DMS79 treated with DMSO at 0.1 percent for 48 hours (cell line): ENCODE results near the gene GPC6.

Source experiments
- DNase-seq: peaks from one replicate; lab custom pipeline; 2025; lab: John Stamatoyannopoulos, UW

The GPC6 gene

DNA sequence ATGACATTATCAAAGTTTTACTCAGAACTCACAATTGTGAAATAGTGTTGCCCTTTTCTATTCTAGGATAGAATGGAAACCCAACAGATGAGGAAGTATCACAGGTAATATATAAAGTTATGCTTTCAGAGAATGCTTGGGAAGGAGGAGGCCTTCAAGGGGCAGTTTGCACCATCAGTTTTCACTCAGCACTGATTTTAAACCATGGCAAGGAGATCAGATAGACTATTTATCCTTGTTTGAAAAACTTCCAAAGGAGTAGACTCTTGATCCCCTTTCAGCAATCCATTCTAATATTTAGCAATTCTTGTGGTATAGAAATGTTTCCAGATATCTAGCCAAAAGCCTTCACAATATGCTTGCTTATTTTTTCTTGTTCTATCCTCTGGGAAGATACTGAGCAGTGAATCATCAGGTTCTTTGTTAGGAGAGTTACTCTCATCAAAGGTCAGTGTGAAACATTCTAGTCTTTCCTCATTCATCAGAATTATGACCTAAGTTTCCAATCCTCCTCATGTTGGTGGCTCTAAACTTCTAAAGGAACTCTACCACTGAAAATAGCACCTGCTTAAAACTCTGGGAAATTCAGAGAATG, 3.8 kb downstream of the GPC6 start:
- DNase-seq, result no peak

DNA sequence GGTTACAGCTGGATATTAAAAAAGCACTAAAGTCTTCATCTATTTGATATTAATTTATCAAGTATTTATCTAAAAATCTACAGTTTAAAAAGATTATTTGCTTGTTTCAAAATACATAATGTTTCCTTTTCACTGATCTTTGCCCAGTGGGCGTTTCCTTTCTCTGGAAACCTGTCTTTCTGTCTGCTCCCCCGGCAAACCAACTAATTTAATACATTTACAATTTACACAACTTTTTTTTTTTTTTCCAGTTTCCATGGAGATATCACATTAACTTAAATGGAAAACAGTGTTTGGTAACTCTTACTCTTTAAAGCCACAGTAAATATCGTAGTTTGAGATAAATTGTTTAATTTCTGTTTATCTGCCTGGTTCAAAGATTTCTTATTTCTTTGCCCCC, 5.3 kb downstream of the GPC6 start:
- DNase-seq, result no peak

GRCh38 chr13:93233997-93234416, 7.4 kb downstream of the GPC6 start:
- DNase-seq, result no peak

DNA sequence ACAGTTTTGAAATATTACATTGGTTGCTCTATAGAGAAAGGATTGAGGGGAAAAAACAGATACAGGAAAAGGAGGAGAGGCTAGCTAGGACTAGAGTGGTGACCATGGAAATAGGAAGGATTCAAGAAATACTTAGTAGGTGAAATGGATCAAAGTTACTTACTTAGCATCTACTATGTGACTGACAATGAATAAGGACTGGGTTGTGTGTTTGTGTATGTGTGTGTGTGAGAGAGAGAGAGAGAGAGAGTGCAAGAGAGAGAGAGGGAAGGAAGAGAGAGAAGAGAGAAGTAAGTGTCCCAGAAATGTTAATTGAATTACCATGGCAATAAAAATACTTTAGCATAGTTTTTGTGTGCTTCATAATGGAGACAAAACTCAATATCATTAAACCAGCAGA, 7.9 kb downstream of the GPC6 start:
- no peak for DNase-seq

GRCh38 chr13:93235258-93236015, 8.8 kb downstream of the GPC6 start:
- DNase-seq, result no peak

DNA sequence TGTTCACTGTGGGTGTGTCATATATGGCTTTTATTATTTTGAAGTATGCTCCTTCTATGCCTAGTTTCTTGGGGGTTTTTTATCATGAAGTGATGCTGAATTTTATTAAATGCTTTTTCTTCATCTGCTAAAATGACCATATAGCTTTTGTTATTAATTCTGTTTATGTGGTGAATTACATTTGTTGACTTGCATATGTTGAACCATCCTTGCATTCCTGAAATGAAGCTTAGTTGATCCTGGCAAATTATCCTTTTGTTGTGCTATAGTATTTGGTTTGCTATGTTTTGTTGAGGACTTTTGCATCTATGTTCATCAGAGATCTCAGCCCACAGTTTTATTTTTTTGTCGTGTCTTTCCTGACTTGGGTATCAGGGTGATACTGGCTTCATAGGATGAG, 12.1 kb downstream of the GPC6 start:
- no peak for DNase-seq

GRCh38 chr13:93243375-93244063, 16.9 kb downstream of the GPC6 start:
- DNase-seq, result no peak

GRCh38 chr13:93244141-93244917, 17.7 kb downstream of the GPC6 start:
- DNase-seq, result no peak

- DNase-seq, result no peak
These were observed 18.3 kb downstream of the GPC6 start for GRCh38 chr13:93244918-93245280.

DNA sequence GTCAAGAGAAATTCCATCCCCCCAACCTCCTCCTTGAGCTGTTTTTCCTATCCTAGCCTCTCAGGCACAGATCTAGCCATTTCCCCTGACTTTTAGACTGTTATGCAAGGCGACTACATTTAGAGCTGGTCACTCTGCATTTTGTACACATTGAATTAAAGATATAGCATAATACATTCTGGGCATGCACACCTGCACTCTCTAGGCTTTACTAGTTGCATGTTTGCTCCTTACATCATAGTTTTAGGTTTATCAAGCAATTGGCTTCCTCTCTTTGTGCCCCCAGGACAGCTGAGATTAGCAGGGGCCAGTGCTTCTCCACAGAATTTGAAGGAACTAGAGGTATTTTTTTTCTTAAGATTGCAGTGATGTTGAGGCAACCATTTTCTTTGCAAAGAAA, 19.5 kb downstream of the GPC6 start:
- DNase-seq, result no peak

DNA sequence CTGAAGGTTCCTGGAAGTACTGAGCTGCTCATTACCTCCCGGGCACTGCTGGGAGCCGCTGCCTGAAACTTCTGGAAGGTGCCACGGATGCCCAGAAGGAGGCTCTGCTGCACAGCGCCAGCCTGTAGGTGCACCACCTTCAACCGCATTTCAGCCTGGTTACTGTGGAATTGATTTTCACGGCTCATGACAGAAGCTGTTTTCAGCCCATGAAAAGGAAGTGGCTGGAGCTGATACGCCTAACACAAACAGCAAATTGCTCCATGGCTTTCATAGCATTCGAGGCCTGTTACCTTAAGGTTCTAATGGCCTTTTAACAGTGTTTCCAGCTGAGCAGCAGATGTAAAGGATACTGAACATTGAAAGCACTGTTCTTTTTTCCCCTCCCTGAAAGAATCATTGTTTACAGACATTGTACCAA, 22.0 kb downstream of the GPC6 start:
- DNase-seq, result peak; percentile 23

GRCh38 chr13:93249364-93250306, 23.0 kb downstream of the GPC6 start:
- DNase-seq, result no peak

DNA sequence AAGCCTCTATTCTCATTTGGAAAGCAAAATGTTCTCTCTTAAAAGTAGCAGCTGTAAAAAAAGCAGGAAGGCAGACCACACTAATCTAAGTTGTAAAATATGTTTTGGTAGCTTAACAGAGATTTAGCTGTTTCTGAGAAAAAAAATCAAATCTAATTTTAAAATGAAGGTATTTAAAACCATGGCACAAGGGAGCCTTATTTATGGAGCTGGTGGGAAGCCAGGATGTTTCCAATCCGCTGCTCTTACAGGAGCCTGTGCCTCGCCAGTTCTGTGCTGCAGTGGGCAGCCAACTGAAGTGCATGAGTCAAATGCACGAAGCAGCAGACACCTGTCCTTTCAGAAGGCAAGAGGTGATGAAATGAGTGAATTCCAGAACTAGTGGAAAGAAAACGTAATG, 28.2 kb downstream of the GPC6 start:
- DNase-seq, result no peak

DNA sequence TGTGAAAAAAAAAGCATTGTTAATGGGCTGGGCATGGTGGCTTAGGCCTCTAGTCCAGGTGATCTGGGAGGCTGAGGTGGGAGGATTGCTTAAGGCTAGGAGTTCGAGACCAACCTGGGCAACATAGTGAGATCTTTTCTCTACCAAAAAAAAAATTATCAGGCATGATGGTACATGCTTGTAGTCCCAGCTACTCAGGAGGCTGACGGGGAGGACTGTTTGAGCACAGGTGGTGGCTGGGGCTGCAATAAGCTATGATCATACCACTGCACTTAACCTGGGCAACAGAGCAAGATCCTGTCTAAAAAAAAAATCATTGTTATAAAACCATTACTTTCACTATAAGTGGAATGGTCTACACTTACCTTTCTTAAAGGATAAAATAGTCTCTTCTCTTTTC, 30.4 kb downstream of the GPC6 start:
- DNase-seq, result no peak

DNA sequence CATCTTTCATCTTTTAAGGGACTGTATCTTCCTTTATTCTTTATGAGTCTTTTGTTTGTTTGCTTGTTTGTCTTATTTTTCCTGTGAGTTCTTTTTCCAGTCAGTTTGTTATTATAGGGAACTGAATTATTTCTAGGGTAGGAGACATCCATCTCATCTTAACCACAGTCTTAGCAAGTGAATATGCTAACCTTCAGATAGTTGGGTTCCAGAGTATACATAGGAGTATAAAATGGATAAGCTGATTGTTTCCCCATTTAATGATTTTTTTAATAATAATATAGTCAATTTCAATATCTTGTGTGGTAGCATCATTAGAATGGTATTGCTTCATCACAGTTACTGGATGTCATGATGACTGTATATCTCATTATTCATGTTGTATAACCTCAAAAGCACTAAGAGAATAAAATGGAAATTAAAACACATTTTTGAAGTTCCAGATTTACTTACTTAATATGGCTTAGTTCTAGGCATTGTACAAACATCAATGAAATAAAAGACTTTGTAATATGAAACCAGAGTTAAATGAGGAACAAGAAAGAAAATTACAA, 33.0 kb downstream of the GPC6 start:
- DNase-seq, result no peak

- no peak for DNase-seq
These were observed 34.0 kb downstream of the GPC6 start for GRCh38 chr13:93260591-93260990.

DNA sequence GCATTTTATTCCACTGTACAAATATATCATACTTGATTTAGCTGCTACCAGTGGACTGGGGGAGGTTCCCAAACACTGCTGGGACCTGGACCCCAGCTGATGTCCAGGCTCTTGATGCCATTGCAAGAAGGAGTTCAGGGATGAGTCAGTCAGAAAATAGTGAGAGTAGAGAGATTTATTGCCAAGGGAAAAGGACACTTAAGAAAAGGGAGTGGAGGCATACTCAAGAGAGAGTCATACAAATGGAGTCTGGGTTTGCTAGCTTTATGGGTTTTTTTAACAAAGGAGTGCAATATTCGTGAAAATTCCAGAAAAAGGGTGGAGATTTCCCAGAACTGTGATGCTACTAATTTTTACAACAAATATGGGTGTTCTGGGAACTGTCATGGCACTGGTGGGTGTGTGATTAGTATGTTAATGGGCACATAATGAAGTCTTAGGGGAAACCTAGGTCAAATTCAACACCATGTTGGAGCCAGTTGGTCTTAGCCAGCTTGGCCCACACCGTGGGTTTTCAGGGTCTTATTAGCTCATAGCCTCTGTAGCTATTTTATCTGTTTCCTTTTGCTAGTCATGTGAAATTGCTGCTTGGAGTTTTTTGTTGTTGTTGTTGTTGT, 36.2 kb downstream of the GPC6 start:
- no peak for DNase-seq

DNA sequence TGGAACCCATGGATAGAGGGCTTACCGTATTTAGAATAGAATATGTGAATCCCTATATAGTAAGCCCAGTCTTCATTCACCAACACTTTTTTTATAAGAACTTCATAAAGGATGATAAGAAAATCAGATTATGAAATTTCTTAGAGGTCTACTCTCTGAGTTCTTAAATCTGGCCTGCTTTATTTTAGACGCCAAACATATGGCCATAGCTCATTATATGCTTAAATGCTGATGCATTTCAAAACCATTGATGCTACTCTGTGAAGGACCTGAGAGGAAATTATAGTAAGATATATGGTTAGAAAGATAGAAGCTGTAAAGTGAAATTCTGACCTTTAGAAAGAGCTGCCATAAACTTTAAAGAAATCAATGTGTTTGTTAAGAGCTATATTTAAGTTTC, 38.3 kb downstream of the GPC6 start:
- no peak for DNase-seq

DNA sequence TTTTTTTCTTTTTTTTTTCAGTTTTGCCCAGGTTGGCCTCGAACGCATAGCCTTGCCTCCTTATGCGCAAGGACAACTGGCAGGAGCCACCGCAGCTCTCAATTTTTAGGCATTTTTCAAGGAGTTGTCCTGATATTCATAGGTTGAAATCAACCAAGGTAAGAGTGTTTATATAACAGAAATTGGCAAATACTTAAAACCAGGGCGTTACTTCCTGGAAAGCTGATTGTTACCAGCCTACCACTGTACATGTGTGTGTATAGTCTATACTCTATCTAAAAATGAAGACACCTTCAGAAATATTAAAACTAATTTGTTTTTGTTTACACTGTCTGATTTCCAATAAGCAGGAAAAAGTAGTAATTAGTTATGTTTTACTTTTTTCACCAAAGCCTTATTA, 39.2 kb downstream of the GPC6 start:
- DNase-seq, result no peak

GRCh38 chr13:93266681-93267080, 40.1 kb downstream of the GPC6 start:
- DNase-seq, result no peak
